GM23338 (cell line): Measurements from ENCODE around the gene PDK3. TPM values are rescaled to one million over a fixed set of nuclear protein-coding genes. Genes with fewer than 3 reads are reported as not detected.

Experiments
- ATAC-seq: fragments of 200-7000 bp; cut with Tn5 transposase; 3 replicates; pipeline ENCODE4 v1.9.1; 2020
- DNase-seq: peaks from one replicate; pipeline ENCODE4 v3.0.0-alpha.2; 2015; ENCODE audit warnings: low spot score
- H2AFZ ChIP-seq: fragments of 200-600 bp; sonication (generic); 2 replicates; pipeline ENCODE4 v1.8.0; 2016; ENCODE audit warnings: antibody characterized with exemption, mild to moderate bottlenecking, moderate library complexity
- H3F3A ChIP-seq: fragments of 200-600 bp; sonication (generic); replicated peaks from 2 replicates; pipeline ENCODE4 v1.8.0; 2017; ENCODE audit warnings: antibody characterized with exemption, mixed run types, low read depth
- H3K27ac ChIP-seq: fragments of 200-600 bp; sonication (generic); 2 replicates; pipeline ENCODE4 v1.6.1; 2016; ENCODE audit warnings: low read depth
- H3K27me3 ChIP-seq: fragments of 200-600 bp; sonication (generic); 2 replicates; pipeline ENCODE4 v1.8.0; 2016; ENCODE audit warnings: mild to moderate bottlenecking, mixed run types, moderate library complexity; ENCODE audit not compliant: insufficient read depth
- H3K36me3 ChIP-seq: fragments of 200-600 bp; sonication (generic); 2 replicates; pipeline ENCODE4 v1.8.0; 2016; ENCODE audit warnings: mild to moderate bottlenecking; ENCODE audit not compliant: insufficient read depth
- H3K4me1 ChIP-seq: fragments of 200-600 bp; sonication (generic); 2 replicates; pipeline ENCODE4 v1.8.0; 2016; ENCODE audit warnings: mild to moderate bottlenecking, moderate library complexity; ENCODE audit not compliant: insufficient read depth
- H3K4me2 ChIP-seq: fragments of 200-600 bp; sonication (generic); 2 replicates; pipeline ENCODE4 v1.7.1; 2017; ENCODE audit warnings: mixed run types
- H3K4me3 ChIP-seq: fragments of 200-600 bp; sonication (generic); 2 replicates; pipeline ENCODE4 v1.6.1; 2016; ENCODE audit warnings: mixed run types
- H3K79me2 ChIP-seq: fragments of 200-600 bp; sonication (generic); replicated peaks from 2 replicates; pipeline ENCODE4 v1.8.0; 2017; ENCODE audit warnings: mild to moderate bottlenecking; ENCODE audit not compliant: insufficient read depth
- H3K9me2 ChIP-seq: fragments of 200-600 bp; sonication (generic); 2 replicates; pipeline ENCODE4 v1.8.0; 2017; ENCODE audit not compliant: insufficient read depth
- H4K20me1 ChIP-seq: fragments of 200-600 bp; sonication (generic); replicated peaks from 2 replicates; pipeline ENCODE4 v1.8.0; 2017; ENCODE audit warnings: mild to moderate bottlenecking; ENCODE audit not compliant: insufficient read depth
- H3K27ac Mint-ChIP-seq: 2 replicates; pipeline ENCODE4 v1.8.0; 2020; ENCODE audit warnings: inconsistent platforms, mild to moderate bottlenecking, moderate library complexity, mixed read lengths
- H3K27me3 Mint-ChIP-seq: 3 replicates; pipeline ENCODE4 v1.8.0; 2022; ENCODE audit warnings: low read depth, mild to moderate bottlenecking, moderate library complexity, mixed read lengths, inconsistent platforms; ENCODE audit not compliant: insufficient read depth, poor library complexity
- H3K36me3 Mint-ChIP-seq: 3 replicates; pipeline ENCODE4 v1.8.0; 2021; ENCODE audit warnings: low read depth, mild to moderate bottlenecking, inconsistent platforms, moderate library complexity, mixed read lengths
- H3K4me1 Mint-ChIP-seq: 3 replicates; pipeline ENCODE4 v1.8.0; 2020; ENCODE audit warnings: mild to moderate bottlenecking, inconsistent platforms, mixed read lengths
- H3K4me3 Mint-ChIP-seq: 3 replicates; pipeline ENCODE4 v1.8.0; 2021; ENCODE audit warnings: moderate library complexity, mild to moderate bottlenecking, inconsistent platforms, mixed read lengths
- H3K9me3 Mint-ChIP-seq: 3 replicates; pipeline ENCODE4 v1.8.0; 2020; ENCODE audit warnings: moderate library complexity, mild to moderate bottlenecking, inconsistent platforms, mixed read lengths
- CREB1 ChIP-seq: fragments of 250-450 bp; sonication (Bioruptor Pico); IDR thresholded peaks from 2 replicates; pipeline ENCODE4 v1.5.0; 2020; ENCODE audit warnings: low read depth, mild to moderate bottlenecking, moderate library complexity
- EZH2 ChIP-seq: fragments of 200-600 bp; sonication (generic); IDR thresholded peaks from one replicate; pipeline ENCODE4 v1.8.0; 2017; ENCODE audit warnings: antibody characterized with exemption, mild to moderate bottlenecking, low read depth; ENCODE audit not compliant: unreplicated experiment
- EZH2phosphoT487 ChIP-seq: fragments of 200-600 bp; sonication (generic); IDR thresholded peaks from one replicate; pipeline ENCODE4 v1.8.1; 2018; ENCODE audit warnings: antibody characterized with exemption; ENCODE audit not compliant: unreplicated experiment
- JUNB ChIP-seq: IDR thresholded peaks from one replicate; pipeline ENCODE4 v1.6.1; 2016; ENCODE audit warnings: antibody characterized with exemption; ENCODE audit not compliant: unreplicated experiment
- POLR2AphosphoS5 ChIP-seq: IDR thresholded peaks from 2 replicates; pipeline ENCODE4 v1.6.1; 2016; ENCODE audit warnings: antibody characterized with exemption, low read depth
- REST ChIP-seq: IDR thresholded peaks from one replicate; pipeline ENCODE4 v1.6.1; 2018; ENCODE audit warnings: antibody characterized with exemption; ENCODE audit not compliant: unreplicated experiment
- STAT1 ChIP-seq: IDR thresholded peaks from one replicate; pipeline ENCODE4 v1.6.1; 2016; ENCODE audit warnings: antibody characterized with exemption; ENCODE audit not compliant: unreplicated experiment
- ZNF114 ChIP-seq: fragments of 250-450 bp; sonication (Bioruptor Pico); IDR thresholded peaks from 2 replicates; pipeline ENCODE4 v1.5.0; 2020; ENCODE audit warnings: mild to moderate bottlenecking, moderate library complexity
- ZNF331 ChIP-seq: fragments of 250-450 bp; sonication (Bioruptor Pico); IDR thresholded peaks from 2 replicates; pipeline ENCODE4 v1.5.0; 2020; ENCODE audit warnings: low read depth, mild to moderate bottlenecking, moderate library complexity
- ZNF462 ChIP-seq: fragments of 250-450 bp; sonication (Bioruptor Pico); IDR thresholded peaks from 2 replicates; pipeline ENCODE4 v1.5.0; 2020; ENCODE audit warnings: mild to moderate bottlenecking, moderate library complexity
- polyA plus RNA-seq: library from polyadenylated mRNA; unstranded; fragments of >200 nt; fragmentation: Nextera tagmentation; extraction: Ambion mirVana; gene quantifications from 2 replicates; pipeline ENCODE4 v1.2.1, GENCODE V29; 2016
- total RNA-seq: library from RNA; depleted of rRNA; stranded (reverse); fragments of >200 nt; shearing (Covaris generic); gene quantifications from 2 replicates; pipeline ENCODE4 v1.2.3, GENCODE V29; 2014
- TF ChIP-seq, protein P1 (sequence below), 2 experiments: fragments of 200-600 bp in 1 of 2; sonication (generic) in 1 of 2; conservative IDR thresholded peaks; 2 replicates each; pipeline versions ENCODE4 v1.5.1 to v1.6.1; 2016 to 2017; ENCODE audit warnings: antibody characterized with exemption in 2 of 2, low read depth in 2 of 2, mild to moderate bottlenecking in 2 of 2, moderate library complexity in 1 of 2

PDK3 gene
- total and polyA plus RNA-seq, 2 experiments from 2014 or later = 35.7 to 51.2 TPM

GRCh38 chrX:24424948-24425347 is 40.1 kb upstream of the PDK3 start:
- Histone ChIP-seq H3K27me3 (no peaks in the 10 kb centered on the region), H3K27ac (no peak overlapping the region), H3K4me1 (no peaks in the 10 kb centered on the region; the same call in 1 of the 2 replicates), H3K4me3 (no peak overlapping the region), H3K36me3 (no peaks in the 10 kb centered on the region), H3K79me2 (no peaks in the 10 kb centered on the region), H3K4me2 (no peak overlapping the region), H3K9me2 (no peaks in the 10 kb centered on the region), H2AFZ (no peak overlapping the region), H3F3A (no peaks in the 10 kb centered on the region), H4K20me1 (no peaks in the 10 kb centered on the region)
- Mint-ChIP-seq H3K27ac (no peak overlapping the region; the same call in 1 of the 2 replicates), H3K4me3 (no peak overlapping the region), H3K4me1 (peaks cover 13% of the 10 kb centered on the region), H3K27me3 (peaks cover 4% of the 10 kb centered on the region), H3K36me3 (0 out of 3 replicates have a peak, but pooled peaks cover 2% of the 10 kb centered on the region), H3K9me3 (no peaks in the 10 kb centered on the region)
- ATAC-seq (no peak), DNase-seq (no peak)
- TF ChIP-seq REST (no peak), EZH2phosphoT487 (no peak), EZH2 (no peak), STAT1 (no peak), ZNF114 (CRISPR knock-in tag) (no peak), JUNB (no peak), ZNF331 (CRISPR knock-in tag) (no peak), ZNF462 (no peak), CREB1 (no peak), POLR2AphosphoS5 (no peak)
- TF ChIP-seq, protein P1, sequence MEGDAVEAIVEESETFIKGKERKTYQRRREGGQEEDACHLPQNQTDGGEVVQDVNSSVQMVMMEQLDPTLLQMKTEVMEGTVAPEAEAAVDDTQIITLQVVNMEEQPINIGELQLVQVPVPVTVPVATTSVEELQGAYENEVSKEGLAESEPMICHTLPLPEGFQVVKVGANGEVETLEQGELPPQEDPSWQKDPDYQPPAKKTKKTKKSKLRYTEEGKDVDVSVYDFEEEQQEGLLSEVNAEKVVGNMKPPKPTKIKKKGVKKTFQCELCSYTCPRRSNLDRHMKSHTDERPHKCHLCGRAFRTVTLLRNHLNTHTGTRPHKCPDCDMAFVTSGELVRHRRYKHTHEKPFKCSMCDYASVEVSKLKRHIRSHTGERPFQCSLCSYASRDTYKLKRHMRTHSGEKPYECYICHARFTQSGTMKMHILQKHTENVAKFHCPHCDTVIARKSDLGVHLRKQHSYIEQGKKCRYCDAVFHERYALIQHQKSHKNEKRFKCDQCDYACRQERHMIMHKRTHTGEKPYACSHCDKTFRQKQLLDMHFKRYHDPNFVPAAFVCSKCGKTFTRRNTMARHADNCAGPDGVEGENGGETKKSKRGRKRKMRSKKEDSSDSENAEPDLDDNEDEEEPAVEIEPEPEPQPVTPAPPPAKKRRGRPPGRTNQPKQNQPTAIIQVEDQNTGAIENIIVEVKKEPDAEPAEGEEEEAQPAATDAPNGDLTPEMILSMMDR (conservative IDR thresholded peaks at IDR 0.05; ENCODE audit: low read depth in 2 of 2) = no peak
